ENCODE measurements around the gene NHS. TPM values are rescaled to one million over a fixed set of nuclear protein-coding genes. Genes with fewer than 3 reads are reported as not detected.
"Not testable (repeated sequence)": the region's sequence is repeated elsewhere in the genome, so short reads cannot be mapped to it uniquely, and the experiment has no call there.

NHS gene
- total RNA-seq, 1 donor from 2014 or later = 3.3 TPM

DNA sequence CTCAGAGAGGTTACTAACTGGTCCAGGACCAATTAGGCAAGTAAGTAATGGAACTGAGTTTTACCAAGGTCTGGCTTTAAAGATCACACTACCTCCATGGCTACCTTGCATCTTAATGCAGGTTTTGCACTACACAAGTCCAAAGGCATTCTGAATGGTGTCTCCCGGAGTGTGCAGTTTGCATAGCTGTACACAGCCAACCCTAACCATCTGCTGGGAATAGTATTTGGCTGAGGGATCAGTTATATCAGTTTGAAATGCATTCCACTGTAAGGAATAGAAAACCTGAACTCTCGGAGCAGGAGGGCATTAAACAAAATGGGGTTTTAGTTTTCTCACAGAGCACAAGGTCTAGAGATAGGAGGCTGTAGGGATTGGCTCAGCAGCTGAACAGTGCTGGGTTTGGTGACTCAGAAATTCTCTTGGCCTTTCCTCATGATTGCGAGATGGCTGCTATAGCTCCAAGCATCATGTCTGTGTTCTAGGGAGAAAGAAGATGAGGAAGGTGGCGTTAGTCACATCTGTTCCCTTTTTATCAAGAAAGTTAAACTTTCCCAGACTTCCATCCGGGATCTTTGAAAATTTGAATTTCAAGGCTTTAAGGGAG is 177.1 kb downstream of the NHS start:
- DNase-seq = no peak

- DNase-seq = no peak
Measured at GRCh38 chrX:17553469-17553868, 178.5 kb downstream of the NHS start.

GRCh38 chrX:17553961-17554482 is 179.0 kb downstream of the NHS start:
- DNase-seq = no peak

DNA sequence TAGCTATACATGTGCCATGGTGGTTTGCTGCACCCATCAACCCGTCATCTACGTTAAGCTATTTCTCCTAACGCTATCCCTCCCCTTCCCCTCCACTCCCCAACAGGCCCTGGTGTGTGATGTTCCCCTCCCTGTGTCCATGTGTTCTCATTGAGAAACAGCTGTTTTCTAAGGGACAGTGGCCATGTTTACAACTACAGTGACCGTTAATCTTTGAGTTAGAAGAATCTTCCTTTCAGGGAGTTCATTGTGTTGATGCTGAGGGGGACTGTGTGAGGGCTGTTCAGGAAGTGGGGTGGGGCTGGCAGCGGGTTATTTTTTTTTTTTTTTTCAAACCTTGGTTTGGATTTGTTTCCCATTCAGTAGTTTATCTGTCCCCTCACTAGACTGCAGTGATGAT is 179.9 kb downstream of the NHS start:
- no peak for DNase-seq

DNA sequence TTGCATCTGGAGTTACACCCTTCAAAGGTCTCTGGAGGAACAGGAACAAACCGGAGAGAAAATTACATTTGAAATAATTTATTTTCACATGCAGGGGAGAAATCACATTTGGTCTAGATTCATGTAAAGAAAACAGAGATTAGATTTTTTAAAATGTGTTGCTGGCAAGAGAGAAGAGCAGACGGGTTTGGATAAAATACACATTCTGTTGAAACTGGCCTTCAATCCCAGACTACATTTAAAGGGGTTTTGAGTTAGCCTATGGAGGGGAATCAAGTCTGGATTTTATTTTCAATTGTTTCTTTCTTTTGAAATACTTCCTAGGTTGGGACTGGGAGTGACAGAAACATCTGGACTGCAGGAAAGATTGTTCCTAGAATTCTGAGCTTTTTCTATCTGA is 180.8 kb downstream of the NHS start:
- DNase-seq = no peak

- DNase-seq = no peak
Measured at GRCh38 chrX:17559728-17560379, 184.9 kb downstream of the NHS start.

DNA sequence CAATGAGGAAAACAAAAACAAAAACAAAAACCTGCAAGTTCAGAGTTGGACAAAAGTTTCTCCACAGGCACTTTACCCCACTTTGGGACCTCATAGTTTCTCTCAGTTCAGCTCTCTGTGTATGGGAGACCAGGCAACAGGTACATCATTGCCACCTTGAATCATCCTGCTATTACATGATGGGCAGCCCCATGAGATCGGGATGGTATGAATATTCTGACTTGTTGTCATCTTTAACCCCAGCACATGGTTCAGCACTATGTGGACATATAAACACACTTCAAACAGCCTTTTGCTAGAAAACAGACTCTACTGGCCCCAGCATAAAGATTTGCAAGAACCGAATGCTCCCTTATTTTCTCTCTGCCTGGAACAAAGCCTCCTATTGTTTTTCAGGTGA is 185.4 kb downstream of the NHS start:
- DNase-seq = no peak

DNA sequence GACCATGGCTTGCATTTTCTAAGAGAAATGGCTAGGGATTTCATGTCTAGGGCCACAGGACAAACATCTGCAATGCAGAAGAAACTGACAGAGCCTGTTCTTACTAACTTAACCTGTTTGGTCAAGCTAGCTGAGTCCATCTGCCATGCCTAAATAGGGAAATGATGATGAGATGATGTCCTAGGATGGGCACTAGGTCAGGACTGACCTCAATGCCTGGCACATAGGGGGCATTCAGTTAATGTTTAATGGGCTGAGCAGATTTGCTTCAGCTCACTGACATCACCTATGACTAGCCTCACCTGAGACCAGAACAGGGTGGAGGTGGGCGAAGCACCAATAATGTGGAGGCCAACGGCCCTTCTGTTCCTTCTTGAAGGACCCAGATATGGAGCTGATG is 188.1 kb downstream of the NHS start:
- DNase-seq = no peak

- no peak for DNase-seq
Measured at GRCh38 chrX:17563515-17563914, 188.5 kb downstream of the NHS start.

DNA sequence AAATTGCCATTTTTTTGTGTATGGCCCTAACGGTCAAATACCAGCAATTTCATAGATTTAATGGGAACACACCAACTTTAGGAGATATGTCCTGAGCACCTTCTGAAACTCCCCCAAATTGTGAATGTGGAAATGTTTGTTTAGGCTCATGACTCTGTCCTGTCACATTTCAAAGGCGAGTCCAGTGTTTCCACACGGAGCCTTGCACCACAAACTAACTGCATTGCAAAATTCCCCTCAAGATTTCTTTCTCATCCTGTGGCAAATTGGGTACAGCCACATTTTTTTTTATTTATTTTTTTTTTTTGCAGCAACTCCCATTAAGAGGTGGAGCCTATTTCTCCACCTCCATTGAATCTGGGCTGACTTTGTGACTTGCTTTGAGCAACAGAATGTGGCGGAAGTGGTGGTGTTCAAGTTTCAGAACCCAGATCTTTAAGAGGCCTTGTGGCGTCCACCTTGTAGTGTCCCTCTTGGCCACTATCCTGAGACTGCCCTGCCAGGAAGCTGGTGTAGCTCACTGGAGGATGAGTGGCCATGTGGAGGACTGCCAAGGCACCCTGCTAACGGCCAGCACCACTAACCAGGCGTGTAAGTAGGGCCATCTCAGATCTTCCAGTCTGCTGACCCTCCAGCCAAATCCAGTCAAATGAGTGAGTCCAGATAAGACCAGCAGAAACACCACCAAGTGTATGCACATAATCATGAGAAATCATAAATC is 189.8 kb downstream of the NHS start:
- no peak for DNase-seq

DNA sequence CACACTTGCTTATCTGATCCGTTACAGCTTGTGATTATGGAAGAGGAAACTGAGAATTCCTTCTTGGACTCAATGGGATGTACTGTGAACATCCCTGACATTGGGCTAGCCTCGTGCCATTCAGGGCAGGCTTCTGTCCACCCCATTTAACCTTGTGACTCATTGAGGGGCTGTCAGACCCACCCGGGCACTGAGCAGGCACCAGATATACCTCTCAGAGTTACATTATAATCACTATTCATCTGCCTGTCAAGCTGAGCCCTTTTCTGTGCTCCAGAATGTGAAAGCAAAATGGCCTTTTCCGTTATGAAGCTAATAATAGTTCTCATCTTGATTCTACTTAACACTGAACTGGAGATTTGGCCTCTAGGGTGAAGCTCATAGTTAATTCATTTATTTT is 191.7 kb downstream of the NHS start:
- DNase-seq = no peak

DNA sequence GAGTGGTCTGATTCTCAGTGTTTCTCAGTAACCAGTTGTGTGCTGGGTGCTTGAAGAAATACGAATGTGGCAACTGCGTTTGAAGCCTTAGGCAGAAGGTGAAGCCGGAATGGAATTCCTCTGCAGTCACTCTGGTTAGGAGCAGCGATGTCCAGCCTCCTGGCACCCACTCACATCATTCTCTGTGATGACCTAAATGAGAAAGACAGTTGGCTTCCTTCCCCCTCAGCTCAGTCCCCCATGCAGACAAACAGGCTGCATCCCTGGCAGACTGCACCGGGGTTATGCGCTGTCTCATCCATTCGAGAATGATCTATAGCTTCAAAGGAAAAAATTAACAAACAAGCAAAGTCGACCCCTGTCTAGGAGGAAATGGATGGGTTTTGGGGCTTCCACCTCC is 192.2 kb downstream of the NHS start:
- no peak for DNase-seq

DNA sequence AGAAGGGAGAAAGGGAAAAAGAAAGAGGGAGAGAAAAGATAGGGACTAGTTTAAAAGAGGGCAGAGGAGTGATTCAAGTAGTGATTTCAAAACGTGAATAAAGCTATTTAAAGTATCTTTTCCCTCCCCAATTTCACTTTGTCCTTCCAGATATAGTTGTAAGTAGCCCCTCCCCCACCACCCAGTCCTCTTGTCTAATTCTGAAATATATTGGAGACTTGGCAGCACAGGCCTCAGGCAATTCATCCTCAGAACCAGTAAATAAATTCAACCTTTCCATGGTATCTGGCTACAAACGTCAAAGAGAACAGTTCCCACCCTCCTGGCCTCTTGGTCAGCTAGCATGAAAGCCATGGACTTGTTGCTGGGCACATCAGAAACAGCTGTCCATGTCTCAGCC is 192.8 kb downstream of the NHS start:
- DNase-seq = no peak

- DNase-seq = not testable (repeated sequence)
Measured at GRCh38 chrX:17568804-17569203, 193.8 kb downstream of the NHS start.

- DNase-seq = no peak
Measured at GRCh38 chrX:17579026-17579425, 204.0 kb downstream of the NHS start.

- DNase-seq = no peak
Measured at GRCh38 chrX:17580539-17581152, 205.6 kb downstream of the NHS start.

- no peak for DNase-seq
Measured at GRCh38 chrX:17581641-17582040, 206.6 kb downstream of the NHS start.

DNA sequence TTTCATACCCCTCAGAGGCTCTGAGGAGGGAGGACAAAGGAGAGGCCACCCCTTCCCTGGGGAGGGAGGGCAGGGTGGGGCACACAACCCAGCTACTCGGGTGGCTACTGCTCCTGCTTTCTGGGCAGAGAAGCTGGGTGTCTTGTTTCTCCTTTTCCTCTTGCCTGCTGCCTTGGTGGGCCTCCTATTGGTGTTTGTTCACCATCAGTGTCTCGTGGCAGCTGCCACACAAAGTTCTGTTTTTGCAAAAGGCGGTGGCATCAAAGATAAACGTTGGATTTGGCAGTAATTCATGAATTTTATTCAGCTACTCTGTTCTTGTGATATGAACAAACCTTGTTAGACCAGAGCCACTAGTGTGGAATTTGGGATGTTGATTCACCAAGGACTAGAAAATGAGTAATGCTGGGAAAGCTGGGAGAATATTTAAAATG is 209.3 kb downstream of the NHS start:
- no peak for DNase-seq

- DNase-seq = no peak
Measured at GRCh38 chrX:17585006-17585405, 210.0 kb downstream of the NHS start.

- DNase-seq = no peak
Measured at GRCh38 chrX:17587366-17587765, 212.4 kb downstream of the NHS start.

- no peak for DNase-seq
Measured at GRCh38 chrX:17588303-17588702, 213.3 kb downstream of the NHS start.

- peak; percentile 2 for DNase-seq
Measured at GRCh38 chrX:17590892-17591740, 216.1 kb downstream of the NHS start.
